ENCODE results near the gene B2M. TPM values are rescaled to one million over a fixed set of nuclear protein-coding genes. Genes with fewer than 3 reads are reported as not detected.
"Not testable (repeated sequence)": the region's sequence is repeated elsewhere in the genome, so short reads cannot be mapped to it uniquely, and the experiment has no call there.

B2M gene
- total RNA-seq, 1 donor from 2014 or later = 4,380 TPM

GRCh38 chr15:44682211-44682610 lies 29.1 kb upstream of the B2M start:
- Mint-ChIP-seq H3K36me3 (ENCODE audit: low read depth) (peaks cover 28% of the 10 kb centered on the region), H3K4me3 (peak overlapping the region; percentile 73), H3K9me3 (peaks cover 27% of the 10 kb centered on the region), H3K4me1 (peaks cover 64% of the 10 kb centered on the region), H3K27me3 (no peaks in the 10 kb centered on the region), H3K27ac (peak overlapping the region; percentile 91)
- intact Hi-C loops (cut with micrococcal nuclease) = no loop called here
- DNase-seq = no peak

GRCh38 chr15:44682809-44683682 lies 28.3 kb upstream of the B2M start:
- Mint-ChIP-seq H3K4me1 (peaks cover 64% of the 10 kb centered on the region), H3K36me3 (ENCODE audit: low read depth) (peaks cover 34% of the 10 kb centered on the region), H3K27ac (peak overlapping the region; percentile 91), H3K9me3 (peaks cover 34% of the 10 kb centered on the region), H3K4me3 (peak overlapping the region; percentile 73)
- peak; percentile 94 for DNase-seq
- H3K27me3 Mint-ChIP-seq = not testable (repeated sequence)
- intact Hi-C loops (cut with micrococcal nuclease) = loop anchor here (1.0 kb wide), 2 partner anchors 20 to 27 kb away; partner anchors contain the start of gene SPG11

GRCh38 chr15:44689318-44689717 lies 22.0 kb upstream of the B2M start:
- peaks cover 33% of the 10 kb centered on the region for H3K36me3 Mint-ChIP-seq (ENCODE audit: low read depth)
- H3K27me3 Mint-ChIP-seq; intact Hi-C loops (cut with micrococcal nuclease); DNase-seq: not testable (repeated sequence)
- peaks cover 35% of the 10 kb centered on the region for H3K9me3 Mint-ChIP-seq
- peaks cover 30% of the 10 kb centered on the region for H3K4me1 Mint-ChIP-seq
- peak overlapping the region; percentile 28 for H3K4me3 Mint-ChIP-seq
- peak overlapping the region; percentile 15 for H3K27ac Mint-ChIP-seq

GRCh38 chr15:44690245-44690644 lies 21.1 kb upstream of the B2M start:
- H3K27me3 Mint-ChIP-seq; intact Hi-C loops (cut with micrococcal nuclease); H3K4me3 Mint-ChIP-seq; H3K27ac Mint-ChIP-seq: not testable (repeated sequence)
- peaks cover 26% of the 10 kb centered on the region for H3K36me3 Mint-ChIP-seq (ENCODE audit: low read depth)
- H3K9me3 Mint-ChIP-seq = peaks cover 32% of the 10 kb centered on the region
- peaks cover 30% of the 10 kb centered on the region for H3K4me1 Mint-ChIP-seq
- peak; percentile 79 for DNase-seq

GRCh38 chr15:44692659-44693058 lies 18.7 kb upstream of the B2M start:
- DNase-seq = no peak
- intact Hi-C loops (cut with micrococcal nuclease) = no loop called here
- Mint-ChIP-seq H3K4me1 (peaks cover 22% of the 10 kb centered on the region), H3K27ac (no peak overlapping the region), H3K27me3 (peaks cover 4% of the 10 kb centered on the region), H3K9me3 (peaks cover 13% of the 10 kb centered on the region), H3K4me3 (no peak overlapping the region), H3K36me3 (ENCODE audit: low read depth) (peaks cover 12% of the 10 kb centered on the region)

- peaks cover 15% of the 10 kb centered on the region for H3K4me1 Mint-ChIP-seq
- no peak overlapping the region for H3K27ac Mint-ChIP-seq
- H3K36me3 Mint-ChIP-seq (ENCODE audit: low read depth) = peaks cover 5% of the 10 kb centered on the region
- H3K9me3 Mint-ChIP-seq = peaks cover 6% of the 10 kb centered on the region
- no peak for DNase-seq
- peaks cover 11% of the 10 kb centered on the region for H3K27me3 Mint-ChIP-seq
- no peak overlapping the region for H3K4me3 Mint-ChIP-seq
- intact Hi-C loops (cut with micrococcal nuclease) = no loop called here
Observed at GRCh38 chr15:44694416-44694815, 16.9 kb upstream of the B2M start.

GRCh38 chr15:44695294-44695693 lies 16.0 kb upstream of the B2M start:
- intact Hi-C loops (cut with micrococcal nuclease) = no loop called here
- peaks cover 15% of the 10 kb centered on the region for H3K27me3 Mint-ChIP-seq
- peaks cover 12% of the 10 kb centered on the region for H3K4me1 Mint-ChIP-seq
- no peak overlapping the region for H3K27ac Mint-ChIP-seq
- no peak for DNase-seq
- H3K36me3 Mint-ChIP-seq (ENCODE audit: low read depth) = peaks cover 5% of the 10 kb centered on the region
- H3K9me3 Mint-ChIP-seq = peaks cover 10% of the 10 kb centered on the region
- H3K4me3 Mint-ChIP-seq = no peak overlapping the region

- intact Hi-C loops (cut with micrococcal nuclease) = no loop called here
- Mint-ChIP-seq H3K9me3 (peaks cover 21% of the 10 kb centered on the region), H3K27ac (no peak overlapping the region), H3K27me3 (peaks cover 15% of the 10 kb centered on the region), H3K36me3 (ENCODE audit: low read depth) (peaks cover 15% of the 10 kb centered on the region), H3K4me3 (no peak overlapping the region), H3K4me1 (peaks cover 19% of the 10 kb centered on the region)
- no peak for DNase-seq
Observed at GRCh38 chr15:44697014-44697413, 14.3 kb upstream of the B2M start.

- H3K4me3 Mint-ChIP-seq = no peak overlapping the region
- no peak overlapping the region for H3K27ac Mint-ChIP-seq
Observed at GRCh38 chr15:44698641-44699040, 12.7 kb upstream of the B2M start.

GRCh38 chr15:44700676-44701075 lies 10.6 kb upstream of the B2M start:
- H3K36me3 Mint-ChIP-seq (ENCODE audit: low read depth) = peaks cover 36% of the 10 kb centered on the region
- H3K27ac Mint-ChIP-seq, DNase-seq, H3K4me3 Mint-ChIP-seq: not testable (repeated sequence)
- H3K9me3 Mint-ChIP-seq = peaks cover 42% of the 10 kb centered on the region
- peaks cover 15% of the 10 kb centered on the region for H3K27me3 Mint-ChIP-seq
- intact Hi-C loops (cut with micrococcal nuclease) = loop anchor here (2.0 kb wide), 1 partner anchor 24 kb away; no protein-coding TSS in a partner anchor
- peaks cover 10% of the 10 kb centered on the region for H3K4me1 Mint-ChIP-seq

More at GRCh38 chr15:44698641-44699040, 12.7 kb upstream of the B2M start:
- peaks cover 19% of the 10 kb centered on the region for H3K4me1 Mint-ChIP-seq
- H3K9me3 Mint-ChIP-seq = peaks cover 30% of the 10 kb centered on the region
- H3K27me3 Mint-ChIP-seq = peaks cover 15% of the 10 kb centered on the region
- intact Hi-C loops (cut with micrococcal nuclease) = no loop called here
- DNase-seq = no peak
- peaks cover 23% of the 10 kb centered on the region for H3K36me3 Mint-ChIP-seq (ENCODE audit: low read depth)

- H3K27ac Mint-ChIP-seq = no peak overlapping the region
- no peak overlapping the region for H3K4me3 Mint-ChIP-seq
- H3K4me1 Mint-ChIP-seq = peaks cover 27% of the 10 kb centered on the region
- DNase-seq = no peak
- H3K27me3 Mint-ChIP-seq = no peaks in the 10 kb centered on the region
- H3K9me3 Mint-ChIP-seq = peaks cover 26% of the 10 kb centered on the region
- intact Hi-C loops (cut with micrococcal nuclease) = no loop called here
- H3K36me3 Mint-ChIP-seq (ENCODE audit: low read depth) = peaks cover 41% of the 10 kb centered on the region
Observed at GRCh38 chr15:44705986-44706385, 5.3 kb upstream of the B2M start.

- peaks cover 26% of the 10 kb centered on the region for H3K9me3 Mint-ChIP-seq
- H3K4me3 Mint-ChIP-seq = no peak overlapping the region
- peaks cover 43% of the 10 kb centered on the region for H3K36me3 Mint-ChIP-seq (ENCODE audit: low read depth)
- H3K27ac Mint-ChIP-seq = no peak overlapping the region
- intact Hi-C loops (cut with micrococcal nuclease) = no loop called here
- DNase-seq = no peak
- peaks cover 26% of the 10 kb centered on the region for H3K4me1 Mint-ChIP-seq
- H3K27me3 Mint-ChIP-seq = no peaks in the 10 kb centered on the region
Observed at GRCh38 chr15:44706401-44706800, 4.9 kb upstream of the B2M start.

- intact Hi-C loops (cut with micrococcal nuclease) = no loop called here
- H3K36me3 Mint-ChIP-seq (ENCODE audit: low read depth) = peaks cover 44% of the 10 kb centered on the region
Observed at GRCh38 chr15:44706946-44707636, 4.2 kb upstream of the B2M start.

More at GRCh38 chr15:44706946-44707636, 4.2 kb upstream of the B2M start:
- H3K9me3 Mint-ChIP-seq = peaks cover 21% of the 10 kb centered on the region
- DNase-seq = no peak
- H3K4me1 Mint-ChIP-seq = peaks cover 24% of the 10 kb centered on the region
- no peak overlapping the region for H3K4me3 Mint-ChIP-seq
- no peaks in the 10 kb centered on the region for H3K27me3 Mint-ChIP-seq
- H3K27ac Mint-ChIP-seq = no peak overlapping the region

Measured in activated CD4-positive, alpha-beta T cell treated with anti-CD3 and anti-CD28 coated beads, Interleukin-2, amount 10 ng/mL, durations not matched to agents 24 days and 14 days (primary cell).